SJSA1 (cell line): ENCODE measurements around the gene BLMH. TPM values are rescaled to one million over a fixed set of nuclear protein-coding genes. Genes with fewer than 3 reads are reported as not detected.

ENCODE experiments used
- DNase-seq, 2 experiments: peaks; one replicate each; pipeline ENCODE4 v3.0.0-alpha.2; 2015 to 2020; ENCODE audit warnings: low spot score in 2 of 2, low read depth in 1 of 2
- H3K27ac ChIP-seq: fragments of 250-450 bp; sonication (Bioruptor Pico); 2 replicates; pipeline ENCODE4 v1.5.1; 2020; ENCODE audit warnings: mild to moderate bottlenecking, moderate library complexity
- H3K27me3 ChIP-seq: fragments of 250-450 bp; sonication (Bioruptor Pico); replicated peaks from 2 replicates; pipeline ENCODE4 v1.5.1; 2020; ENCODE audit warnings: mild to moderate bottlenecking, moderate library complexity
- H3K36me3 ChIP-seq: fragments of 250-450 bp; sonication (Bioruptor Pico); 2 replicates; pipeline ENCODE4 v1.5.1; 2020; ENCODE audit warnings: mild to moderate bottlenecking
- H3K4me1 ChIP-seq: fragments of 250-450 bp; sonication (Bioruptor Pico); replicated peaks from 2 replicates; pipeline ENCODE4 v1.6.1; 2021; ENCODE audit warnings: mild to moderate bottlenecking
- H3K4me3 ChIP-seq: fragments of 250-450 bp; sonication (Bioruptor Pico); 2 replicates; pipeline ENCODE4 v1.5.1; 2020; ENCODE audit warnings: mild to moderate bottlenecking
- H3K9me3 ChIP-seq: fragments of 250-450 bp; sonication (Bioruptor Pico); replicated peaks from 2 replicates; pipeline ENCODE4 v1.5.1; 2020; ENCODE audit warnings: mild to moderate bottlenecking
- total RNA-seq: library from RNA; depleted of rRNA; stranded (reverse); fragments of >200 nt; shearing (Covaris generic); gene quantifications from 2 replicates; pipeline ENCODE4 v1.2.3, GENCODE V29; 2014

Gene BLMH
- total RNA-seq, 1 experiment from 2014 or later, result 65.7 TPM

DNA sequence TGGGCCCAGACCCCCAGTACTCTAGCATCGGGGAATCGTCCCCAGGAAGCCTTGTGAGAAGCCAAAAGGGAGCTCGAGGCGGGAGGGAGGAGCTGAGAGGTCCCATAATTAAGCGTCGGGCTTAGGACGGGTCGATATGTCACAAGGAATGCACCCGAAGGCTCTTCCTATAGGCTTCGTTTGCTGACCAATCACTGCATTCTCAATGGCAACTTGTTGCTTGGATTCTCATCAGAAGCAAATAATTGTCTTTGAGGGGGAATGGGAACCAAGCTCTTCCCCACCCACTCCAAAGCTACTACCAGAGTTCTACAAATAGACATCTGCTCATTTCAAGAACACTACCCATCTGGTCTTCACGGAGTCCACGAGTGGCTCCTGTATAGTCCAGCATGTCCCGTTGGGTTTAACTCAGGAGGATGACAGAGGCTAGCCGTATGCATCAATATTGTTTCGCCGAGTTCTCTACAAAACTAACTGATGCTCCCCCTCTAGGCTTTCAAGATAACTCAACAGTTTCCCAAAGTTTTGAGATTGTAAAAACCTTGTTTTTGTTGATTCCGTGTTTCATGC lies 628 bp upstream of the BLMH start:
- Histone ChIP-seq H3K9me3 (no peaks in the 10 kb centered on the region), H3K27ac (peak overlapping the region; percentile 92), H3K4me3 (peak overlapping the region; percentile 93), H3K4me1 (peaks cover 32% of the 10 kb centered on the region), H3K27me3 (no peaks in the 10 kb centered on the region), H3K36me3 (peaks cover 39% of the 10 kb centered on the region)
- no peak for DNase-seq

DNA sequence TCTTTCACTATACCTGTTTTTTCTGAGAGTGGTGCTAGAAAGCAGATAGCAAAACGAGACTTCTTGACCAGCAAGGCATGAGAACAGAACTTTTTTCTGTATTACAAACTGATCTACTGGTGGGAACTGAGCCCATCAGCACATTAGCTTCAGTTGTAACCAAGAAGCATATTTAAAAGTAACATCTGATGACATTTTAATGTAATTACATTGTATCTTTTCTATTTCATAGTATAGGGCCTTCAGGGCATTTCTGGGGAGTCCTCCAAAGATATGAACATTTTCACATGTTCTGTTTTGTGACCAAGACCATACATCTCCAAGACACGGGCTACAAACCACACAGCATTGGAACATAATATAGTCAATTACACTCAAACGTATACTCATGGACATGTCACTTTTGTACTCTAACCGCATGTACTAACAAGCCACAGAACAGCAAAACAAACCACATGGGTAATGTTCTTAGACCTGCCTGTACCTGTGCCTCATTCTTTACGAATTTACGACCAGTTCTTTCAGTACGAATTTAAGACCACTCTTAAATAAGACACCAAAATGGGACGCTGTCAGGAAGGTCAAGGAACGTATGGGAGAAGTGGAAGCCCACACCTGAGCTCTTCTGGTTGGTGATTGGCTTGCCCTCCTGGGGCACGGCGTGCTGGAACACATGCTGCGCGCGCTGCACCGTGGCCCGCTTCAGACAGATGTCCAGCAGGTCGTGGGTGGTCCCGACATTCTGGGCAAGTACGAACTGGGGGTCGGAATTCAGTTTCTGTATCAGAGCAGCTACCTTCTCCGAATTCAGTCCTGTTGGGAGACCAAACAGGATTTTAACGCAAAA lies 825 bp downstream of the BLMH start:
- Histone ChIP-seq H3K36me3 (peaks cover 53% of the 10 kb centered on the region), H3K9me3 (no peaks in the 10 kb centered on the region), H3K4me1 (peaks cover 23% of the 10 kb centered on the region), H3K4me3 (peak overlapping the region; percentile 93), H3K27me3 (no peaks in the 10 kb centered on the region), H3K27ac (peak overlapping the region; percentile 92)
- DNase-seq, result peak in 1 of 2 experiments; percentile 69

DNA sequence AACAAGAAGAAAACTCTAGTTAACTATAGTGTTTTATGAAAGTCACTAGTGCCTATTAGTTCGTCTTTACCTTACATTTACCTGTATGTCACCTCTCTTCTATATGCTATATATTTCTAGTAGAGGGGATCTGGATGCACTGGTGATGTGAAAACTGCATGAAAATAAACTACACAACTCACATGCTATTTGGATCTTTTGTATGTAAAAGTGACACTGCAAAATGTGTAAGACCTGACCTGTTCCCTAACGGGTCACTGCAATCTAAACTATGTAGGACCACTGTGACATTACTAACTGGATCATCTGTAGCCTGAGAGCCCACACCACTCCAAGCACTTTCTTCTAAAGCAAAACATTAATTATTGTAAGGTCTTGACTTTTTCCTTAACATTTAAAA lies 1.7 kb downstream of the BLMH start:
- no peaks in the 10 kb centered on the region for H3K9me3 ChIP-seq
- no peaks in the 10 kb centered on the region for H3K27me3 ChIP-seq
- H3K27ac ChIP-seq, result no peak overlapping the region
- DNase-seq, result no peak
- no peak overlapping the region for H3K4me3 ChIP-seq
- H3K36me3 ChIP-seq, result peaks cover 62% of the 10 kb centered on the region
- peaks cover 23% of the 10 kb centered on the region for H3K4me1 ChIP-seq

DNA sequence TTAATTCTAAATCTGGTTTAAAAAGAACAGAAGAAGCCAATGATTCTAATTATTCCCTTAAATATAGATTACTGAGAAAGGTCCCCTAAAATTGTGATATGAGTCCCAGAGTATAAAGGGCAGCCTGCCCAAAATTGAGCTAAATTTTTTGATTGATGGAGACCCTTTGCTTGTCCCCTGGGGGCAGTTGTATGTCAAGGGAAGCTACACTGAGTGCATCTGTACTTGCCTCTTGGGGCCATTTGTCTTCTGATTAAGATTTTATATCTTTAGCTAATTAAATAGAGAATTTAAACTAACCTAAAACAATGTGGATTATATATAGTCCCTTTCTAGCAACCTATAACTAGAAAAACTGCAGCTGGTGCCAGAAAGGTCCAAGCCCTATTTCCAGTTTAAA lies 12.6 kb downstream of the BLMH start:
- no peak overlapping the region for H3K27ac ChIP-seq
- no peaks in the 10 kb centered on the region for H3K4me1 ChIP-seq
- no peaks in the 10 kb centered on the region for H3K9me3 ChIP-seq
- peaks cover 79% of the 10 kb centered on the region for H3K36me3 ChIP-seq
- H3K4me3 ChIP-seq, result no peak overlapping the region
- no peaks in the 10 kb centered on the region for H3K27me3 ChIP-seq
- no peak for DNase-seq

DNA sequence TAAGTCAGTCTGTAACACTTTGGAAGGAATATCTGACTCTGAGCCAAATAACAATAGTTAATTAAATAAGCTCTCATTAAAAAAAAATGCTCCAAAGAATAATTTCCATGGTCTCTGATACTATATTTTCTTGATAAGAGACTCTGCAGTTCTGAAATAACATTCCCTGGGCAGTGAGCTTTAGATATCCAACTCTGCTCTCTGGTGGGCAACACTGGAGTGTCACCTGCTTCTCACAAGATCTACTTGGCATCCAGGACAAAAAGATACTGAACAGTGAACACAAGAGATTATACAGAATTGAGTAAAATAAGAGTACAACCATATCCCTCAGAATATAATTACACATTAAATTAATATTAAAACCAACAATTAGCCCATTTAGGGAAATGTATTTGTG lies 13.7 kb downstream of the BLMH start:
- no peaks in the 10 kb centered on the region for H3K27me3 ChIP-seq
- no peaks in the 10 kb centered on the region for H3K4me1 ChIP-seq
- H3K9me3 ChIP-seq, result no peaks in the 10 kb centered on the region
- H3K36me3 ChIP-seq, result peaks cover 82% of the 10 kb centered on the region
- no peak overlapping the region for H3K27ac ChIP-seq
- H3K4me3 ChIP-seq, result no peak overlapping the region
- DNase-seq, result no peak

DNA sequence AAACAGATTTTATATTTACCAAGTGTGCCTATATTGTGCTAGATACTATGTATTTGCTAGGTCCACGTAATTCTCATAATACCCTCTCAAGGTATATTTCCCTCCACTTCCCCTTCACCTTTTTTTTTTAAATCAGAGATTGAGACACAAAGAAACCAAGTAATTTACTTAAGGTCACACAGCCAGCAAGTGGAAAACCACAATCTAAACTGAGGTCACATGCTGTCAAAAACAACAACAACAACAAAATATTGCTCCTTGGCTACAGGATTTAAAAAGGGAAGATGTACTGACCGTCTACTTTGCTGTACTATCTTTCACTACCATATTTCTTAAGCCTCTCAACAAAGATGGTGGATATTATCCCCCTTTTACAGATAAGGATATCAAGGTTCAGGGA lies 15.8 kb downstream of the BLMH start:
- Histone ChIP-seq H3K9me3 (no peaks in the 10 kb centered on the region), H3K27ac (no peak overlapping the region), H3K4me1 (no peaks in the 10 kb centered on the region), H3K27me3 (no peaks in the 10 kb centered on the region), H3K4me3 (no peak overlapping the region), H3K36me3 (peaks cover 86% of the 10 kb centered on the region)
- no peak for DNase-seq

DNA sequence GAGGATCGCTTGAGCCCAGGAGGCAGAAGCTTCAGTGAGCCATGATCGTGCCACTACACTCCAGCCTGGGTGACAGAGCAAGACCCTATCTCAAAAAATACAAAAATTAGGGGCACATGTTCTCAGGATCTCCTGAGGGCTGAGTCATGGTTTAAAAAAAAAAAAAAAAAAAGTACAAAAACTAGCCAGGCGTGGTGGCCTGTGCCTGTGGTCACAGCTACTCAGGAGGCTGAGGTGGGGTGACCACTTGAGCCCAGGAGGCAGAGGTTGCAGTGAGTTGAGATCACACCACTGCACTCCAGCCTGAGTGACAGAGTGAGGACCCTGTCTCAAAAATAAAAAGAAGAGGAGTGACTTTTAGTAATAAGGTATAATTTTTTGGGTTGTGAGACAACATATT lies 16.9 kb downstream of the BLMH start:
- Histone ChIP-seq H3K4me1 (no peaks in the 10 kb centered on the region), H3K4me3 (no peak overlapping the region), H3K9me3 (no peaks in the 10 kb centered on the region), H3K27ac (no peak overlapping the region), H3K36me3 (peaks cover 86% of the 10 kb centered on the region), H3K27me3 (no peaks in the 10 kb centered on the region)
- no peak for DNase-seq

DNA sequence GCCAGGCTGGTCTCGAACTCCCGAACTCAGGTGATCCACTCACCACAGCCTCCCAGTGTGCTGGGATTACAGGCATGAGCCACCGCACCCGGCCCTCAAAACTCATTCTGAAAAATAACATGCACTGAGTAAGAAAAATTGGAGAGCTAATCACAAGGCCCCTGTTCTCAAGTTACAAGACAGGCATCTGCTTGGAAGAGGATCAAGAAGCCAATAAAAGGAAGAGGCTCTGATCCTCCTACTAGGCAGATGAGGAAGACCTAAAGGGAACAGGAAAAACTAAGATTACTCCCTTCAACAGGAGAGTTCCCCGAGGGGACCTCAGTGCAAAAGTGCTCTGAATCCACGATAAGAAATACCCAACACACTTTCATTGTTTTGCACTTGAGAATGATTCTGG lies 18.4 kb downstream of the BLMH start:
- H3K4me3 ChIP-seq, result no peak overlapping the region
- no peak overlapping the region for H3K27ac ChIP-seq
- no peaks in the 10 kb centered on the region for H3K27me3 ChIP-seq
- no peaks in the 10 kb centered on the region for H3K4me1 ChIP-seq
- no peaks in the 10 kb centered on the region for H3K9me3 ChIP-seq
- no peak for DNase-seq
- H3K36me3 ChIP-seq, result peaks cover 79% of the 10 kb centered on the region

DNA sequence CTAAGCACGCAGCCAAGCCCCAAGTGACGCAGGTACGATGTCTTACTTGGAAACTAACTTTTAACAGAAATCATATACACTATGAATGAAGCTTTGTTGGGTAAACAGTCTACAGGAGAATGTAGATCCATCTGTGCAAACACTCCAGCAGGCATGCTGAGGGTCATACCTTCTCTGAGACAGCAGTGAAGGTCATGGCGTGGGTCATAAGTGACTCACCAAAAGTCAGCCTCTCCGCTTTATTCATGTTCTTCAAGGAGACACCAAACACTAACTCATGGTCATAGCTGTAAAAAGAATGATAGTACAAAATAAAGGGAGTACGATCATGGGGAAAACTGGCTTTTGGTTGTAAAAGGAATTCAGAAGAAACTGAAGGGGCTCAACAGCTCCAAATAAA lies 20.6 kb downstream of the BLMH start:
- Histone ChIP-seq H3K4me3 (no peak overlapping the region), H3K27me3 (no peaks in the 10 kb centered on the region), H3K4me1 (no peaks in the 10 kb centered on the region), H3K9me3 (no peaks in the 10 kb centered on the region), H3K27ac (no peak overlapping the region), H3K36me3 (peaks cover 82% of the 10 kb centered on the region)
- no peak for DNase-seq

DNA sequence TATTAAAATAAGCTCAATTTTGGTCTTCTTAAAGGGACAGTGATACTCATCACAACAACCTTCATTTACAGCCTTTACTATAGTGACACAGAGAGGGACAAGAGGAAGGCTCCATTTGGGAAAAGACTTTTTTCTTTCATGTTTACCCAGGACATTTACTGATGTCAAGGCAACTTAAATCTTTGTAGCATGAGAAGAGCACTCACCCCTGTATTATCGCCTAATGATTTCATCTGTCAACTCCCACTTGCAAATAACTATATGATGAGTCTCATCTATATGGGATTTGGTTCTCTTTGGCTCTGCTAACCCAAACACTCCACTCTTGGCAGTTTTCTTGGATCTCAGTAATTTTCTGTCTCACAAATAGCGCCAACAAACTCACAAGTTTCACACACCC lies 24.1 kb downstream of the BLMH start:
- Histone ChIP-seq H3K4me3 (no peak overlapping the region), H3K27ac (no peak overlapping the region), H3K36me3 (peaks cover 91% of the 10 kb centered on the region), H3K4me1 (no peaks in the 10 kb centered on the region), H3K27me3 (no peaks in the 10 kb centered on the region), H3K9me3 (no peaks in the 10 kb centered on the region)
- DNase-seq, result no peak

DNA sequence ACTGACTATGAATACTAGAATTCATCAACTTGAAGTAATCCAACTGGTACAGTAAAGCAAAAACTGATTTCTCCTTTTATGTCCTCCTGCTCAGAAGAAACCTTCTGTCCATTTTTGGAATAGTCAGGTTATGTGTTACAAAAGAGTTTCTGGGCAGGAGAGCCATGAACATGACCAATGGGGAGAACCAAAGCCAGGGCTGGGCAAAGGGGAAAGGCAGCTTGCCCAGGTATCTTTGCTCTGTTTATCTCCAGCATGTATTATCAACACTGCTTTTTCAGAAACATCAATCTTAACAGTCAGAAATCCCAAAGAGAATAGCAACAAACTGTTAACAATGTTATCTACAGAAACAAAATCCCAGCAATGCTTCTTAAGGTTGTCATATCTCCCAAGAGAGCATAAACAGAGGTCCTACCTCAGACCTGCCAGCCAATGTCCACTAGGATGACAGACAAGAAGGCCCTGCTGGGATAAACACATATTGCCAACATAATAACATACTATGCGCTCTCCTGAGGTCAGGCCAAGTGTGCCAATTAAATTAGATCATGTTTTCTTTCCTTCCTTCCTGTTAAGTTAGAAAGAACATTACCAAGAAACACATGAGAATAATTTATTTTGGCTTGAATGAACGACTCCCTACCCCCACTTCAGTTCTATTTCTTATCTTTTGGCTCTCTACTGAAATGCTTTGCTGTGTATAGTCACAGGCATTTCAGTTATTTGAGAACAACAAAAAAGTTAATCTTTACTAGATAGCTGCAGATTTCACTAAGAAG lies 28.0 kb downstream of the BLMH start:
- H3K27me3 ChIP-seq, result no peaks in the 10 kb centered on the region; the same call in 1 of the 2 replicates
- H3K9me3 ChIP-seq, result no peaks in the 10 kb centered on the region
- H3K4me1 ChIP-seq, result no peaks in the 10 kb centered on the region
- peaks cover 95% of the 10 kb centered on the region for H3K36me3 ChIP-seq
- no peak overlapping the region for H3K4me3 ChIP-seq
- H3K27ac ChIP-seq, result no peak overlapping the region
- DNase-seq, result no peak

DNA sequence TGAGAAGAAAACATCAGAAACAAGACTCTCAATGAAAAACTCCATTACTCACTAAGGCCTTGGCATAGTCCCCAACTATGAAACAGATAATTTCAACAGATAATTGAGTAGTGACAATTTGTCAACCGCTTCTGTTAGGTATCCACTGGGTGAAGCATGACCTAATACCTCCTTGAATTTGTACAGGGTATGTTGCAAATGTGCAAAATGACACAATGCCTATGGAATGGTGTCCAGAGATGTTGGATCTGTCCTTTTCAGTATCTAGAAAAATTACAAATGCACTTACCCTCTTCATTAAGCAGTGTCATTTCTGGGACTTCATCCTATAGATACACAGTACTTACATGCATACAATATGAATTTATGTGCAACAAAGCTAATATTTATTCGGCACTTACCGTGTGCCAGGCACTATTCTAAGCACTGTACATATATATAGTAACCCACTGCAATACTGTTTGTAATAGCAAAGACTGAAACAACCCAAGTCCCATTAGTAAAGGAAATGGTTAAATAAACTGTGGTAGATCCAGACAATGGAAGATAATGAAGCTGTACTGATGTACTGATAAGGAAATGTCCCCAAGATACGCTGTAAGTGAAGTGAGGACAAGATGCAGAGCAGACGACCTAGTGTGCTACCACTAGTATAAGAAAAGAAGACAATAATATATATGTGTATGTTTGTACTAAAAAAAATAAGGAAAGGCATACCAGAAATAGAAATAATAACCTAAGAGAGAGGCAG lies 34.8 kb downstream of the BLMH start:
- Histone ChIP-seq H3K4me1 (no peaks in the 10 kb centered on the region), H3K36me3 (peaks cover 92% of the 10 kb centered on the region), H3K27ac (no peak overlapping the region), H3K27me3 (no peaks in the 10 kb centered on the region; the same call in 1 of the 2 replicates), H3K9me3 (no peaks in the 10 kb centered on the region), H3K4me3 (no peak overlapping the region)
- no peak for DNase-seq

DNA sequence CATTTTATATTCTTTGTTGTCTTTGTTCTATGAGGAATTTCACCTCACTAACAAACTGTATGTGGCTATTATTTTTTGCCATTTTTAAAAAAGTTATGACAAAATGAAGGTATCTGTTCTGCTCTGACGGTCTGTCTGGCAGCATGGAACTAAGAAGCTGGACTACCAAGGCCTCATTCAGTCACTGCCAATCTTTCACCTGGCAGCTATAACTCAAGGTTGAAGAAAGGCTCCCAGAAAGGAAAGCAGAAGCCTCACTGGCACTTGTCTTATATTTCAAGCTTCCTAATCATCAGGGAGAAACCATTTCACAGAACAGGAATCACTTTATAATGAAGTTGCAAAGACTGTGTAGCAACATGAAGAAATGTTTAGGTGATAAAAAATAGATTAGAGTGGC lies 37.6 kb downstream of the BLMH start:
- no peak overlapping the region for H3K4me3 ChIP-seq
- H3K27ac ChIP-seq, result no peak overlapping the region
- H3K9me3 ChIP-seq, result no peaks in the 10 kb centered on the region
- no peaks in the 10 kb centered on the region for H3K27me3 ChIP-seq
- peaks cover 88% of the 10 kb centered on the region for H3K36me3 ChIP-seq
- DNase-seq, result no peak
- no peaks in the 10 kb centered on the region for H3K4me1 ChIP-seq
